ENCODE results near the gene POLL.

- TF ChIP-seq CTCF (IDR thresholded peaks at IDR 0.05): no peak
- TF ChIP-seq POLR2AphosphoS5 (IDR thresholded peaks at IDR 0.05): no peak
Measured at GRCh38 chr10:101559596-101560297, 28.3 kb downstream of the POLL start.
